Endothelial cell (in vitro differentiated cells): ENCODE results near the gene ALX3. TPM values are rescaled to one million over a fixed set of nuclear protein-coding genes. Genes with fewer than 3 reads are reported as not detected.
A peak's percentile ranks its signal among the peaks of the same experiment; 100 is the strongest.

Experiments
- DNase-seq: peaks from one replicate; pipeline ENCODE4 v3.0.0; 2021; ENCODE audit warnings: low spot score
- H3K27ac Mint-ChIP-seq: one replicate; pipeline ENCODE4 v1.8.0; 2021; ENCODE audit warnings: mixed read lengths, inconsistent platforms; ENCODE audit not compliant: unreplicated experiment
- H3K27me3 Mint-ChIP-seq: one replicate; pipeline ENCODE4 v1.8.0; 2021; ENCODE audit warnings: mild to moderate bottlenecking, moderate library complexity, mixed read lengths, inconsistent platforms; ENCODE audit not compliant: unreplicated experiment
- H3K36me3 Mint-ChIP-seq: one replicate; pipeline ENCODE4 v1.8.0; 2021; ENCODE audit warnings: mild to moderate bottlenecking, low read depth, mixed read lengths, inconsistent platforms; ENCODE audit not compliant: unreplicated experiment
- H3K4me1 Mint-ChIP-seq: one replicate; pipeline ENCODE4 v1.8.0; 2021; ENCODE audit warnings: mild to moderate bottlenecking, mixed read lengths, inconsistent platforms; ENCODE audit not compliant: unreplicated experiment
- H3K4me3 Mint-ChIP-seq: one replicate; pipeline ENCODE4 v1.8.0; 2021; ENCODE audit warnings: mild to moderate bottlenecking, mixed read lengths, inconsistent platforms; ENCODE audit not compliant: unreplicated experiment
- H3K9me3 Mint-ChIP-seq: one replicate; pipeline ENCODE4 v1.8.0; 2021; ENCODE audit warnings: mixed read lengths, inconsistent platforms; ENCODE audit not compliant: unreplicated experiment
- CTCF ChIP-seq: fragments of 200-600 bp; sonication (generic); IDR thresholded peaks from one replicate; pipeline ENCODE4 v1.5.0; 2021; ENCODE audit warnings: antibody characterized with exemption; ENCODE audit not compliant: unreplicated experiment
- long read RNA-seq: library from polyadenylated mRNA; unstranded; transcript quantifications from one replicate; pipeline ENCODE4 v2.0.0, GENCODE V29; 2020; ENCODE audit not compliant: unreplicated experiment
- total RNA-seq: library from RNA; stranded (reverse); fragmentation: NEBNext Ultra II Directional; extraction: Animal tissue kit (Norgen Biotek cat#: 25700); gene quantifications from one replicate; pipeline ENCODE4 v1.2.1, GENCODE V29; 2021; ENCODE audit not compliant: unreplicated experiment

ALX3 gene
- not detected for total RNA-seq
- long read RNA-seq: 0 reads

GRCh38 chr1:110070671-110071242, at the start of gene ALX3:
TSS of gene ALX3 (minus strand) at chr1:110070672. CDS start at chr1:110070612, 60 bp downstream.
- no peak within 1 kb of the TSS for H3K27ac Mint-ChIP-seq
- H3K27me3 Mint-ChIP-seq: peaks cover 21% of the 10 kb centered on the region
- TF ChIP-seq CTCF: no peak

GRCh38 chr1:110119843-110120242, 49.4 kb upstream of the ALX3 start:
- Mint-ChIP-seq H3K9me3 (peaks cover 3% of the 10 kb centered on the region), H3K27me3 (peaks cover 10% of the 10 kb centered on the region), H3K4me3 (no peak overlapping the region), H3K27ac (no peak overlapping the region), H3K36me3 (peaks cover 9% of the 10 kb centered on the region), H3K4me1 (no peaks in the 10 kb centered on the region)
- TF ChIP-seq CTCF: no peak
- DNase-seq: no peak

More at GRCh38 chr1:110070671-110071242, at the start of gene ALX3:
- Mint-ChIP-seq H3K4me1 (peaks cover 9% of the 10 kb centered on the region), H3K9me3 (no peaks in the 10 kb centered on the region), H3K36me3 (peaks cover 13% of the 10 kb centered on the region), H3K4me3 (peak within 1 kb of the TSS; percentile 29)
- no peak for DNase-seq

- Mint-ChIP-seq H3K27ac (no peak overlapping the region), H3K4me3 (no peak overlapping the region)
- no peak for TF ChIP-seq CTCF
Measured at GRCh38 chr1:110118636-110119396, 48.3 kb upstream of the ALX3 start.

GRCh38 chr1:110114784-110115183, 44.3 kb upstream of the ALX3 start:
- Mint-ChIP-seq H3K27ac (no peak overlapping the region), H3K36me3 (no peaks in the 10 kb centered on the region), H3K4me3 (no peak overlapping the region), H3K9me3 (no peaks in the 10 kb centered on the region), H3K27me3 (peaks cover 11% of the 10 kb centered on the region), H3K4me1 (peaks cover 14% of the 10 kb centered on the region)
- no peak for DNase-seq
- no peak for TF ChIP-seq CTCF

More at GRCh38 chr1:110118636-110119396, 48.3 kb upstream of the ALX3 start:
- Mint-ChIP-seq H3K36me3 (peaks cover 7% of the 10 kb centered on the region), H3K9me3 (peaks cover 3% of the 10 kb centered on the region), H3K27me3 (peaks cover 10% of the 10 kb centered on the region), H3K4me1 (peaks cover 6% of the 10 kb centered on the region)
- no peak for DNase-seq

GRCh38 chr1:110114173-110114572, 43.7 kb upstream of the ALX3 start:
- H3K4me3 Mint-ChIP-seq: no peak overlapping the region
- peaks cover 11% of the 10 kb centered on the region for H3K27me3 Mint-ChIP-seq
- H3K36me3 Mint-ChIP-seq: peaks cover under 1% of the 10 kb centered on the region
- DNase-seq: no peak
- no peak overlapping the region for H3K27ac Mint-ChIP-seq
- TF ChIP-seq CTCF: no peak
- H3K4me1 Mint-ChIP-seq: peaks cover 19% of the 10 kb centered on the region
- no peaks in the 10 kb centered on the region for H3K9me3 Mint-ChIP-seq
